Gastroesophageal sphincter (tissue), 3 donors: ENCODE results near the gene ZNF18.

Source experiments
- POLR2A ChIP-seq, 2 donors: fragments of 450-650 bp; IDR thresholded peaks; one replicate each; pipeline ENCODE4 v1.6.1; 2017; ENCODE audit warnings: antibody characterized with exemption in 2 of 2, mild to moderate bottlenecking in 2 of 2, moderate library complexity in 1 of 2
- TF ChIP-seq, protein P1 (sequence below), 4 experiments: fragments of 200-600 bp in 2 of 4; fragments of 450-650 bp in 2 of 4; sonication (generic) in 1 of 4; IDR thresholded peaks; one replicate each; pipeline ENCODE4 v1.5.1; 2017 to 2019; ENCODE audit warnings: antibody characterized with exemption in 4 of 4, mild to moderate bottlenecking in 2 of 4, moderate library complexity in 2 of 4

- TF ChIP-seq, protein P1, sequence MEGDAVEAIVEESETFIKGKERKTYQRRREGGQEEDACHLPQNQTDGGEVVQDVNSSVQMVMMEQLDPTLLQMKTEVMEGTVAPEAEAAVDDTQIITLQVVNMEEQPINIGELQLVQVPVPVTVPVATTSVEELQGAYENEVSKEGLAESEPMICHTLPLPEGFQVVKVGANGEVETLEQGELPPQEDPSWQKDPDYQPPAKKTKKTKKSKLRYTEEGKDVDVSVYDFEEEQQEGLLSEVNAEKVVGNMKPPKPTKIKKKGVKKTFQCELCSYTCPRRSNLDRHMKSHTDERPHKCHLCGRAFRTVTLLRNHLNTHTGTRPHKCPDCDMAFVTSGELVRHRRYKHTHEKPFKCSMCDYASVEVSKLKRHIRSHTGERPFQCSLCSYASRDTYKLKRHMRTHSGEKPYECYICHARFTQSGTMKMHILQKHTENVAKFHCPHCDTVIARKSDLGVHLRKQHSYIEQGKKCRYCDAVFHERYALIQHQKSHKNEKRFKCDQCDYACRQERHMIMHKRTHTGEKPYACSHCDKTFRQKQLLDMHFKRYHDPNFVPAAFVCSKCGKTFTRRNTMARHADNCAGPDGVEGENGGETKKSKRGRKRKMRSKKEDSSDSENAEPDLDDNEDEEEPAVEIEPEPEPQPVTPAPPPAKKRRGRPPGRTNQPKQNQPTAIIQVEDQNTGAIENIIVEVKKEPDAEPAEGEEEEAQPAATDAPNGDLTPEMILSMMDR (IDR thresholded peaks at IDR 0.05) = no peak
- TF ChIP-seq POLR2A (IDR thresholded peaks at IDR 0.05) = no peak
These were observed 64.9 kb downstream of the ZNF18 start for GRCh38 chr17:11932337-11932898.
